ENCODE measurements around the gene TRAPPC1.

GRCh38 chr17:7929158-7930023 lies 2.4 kb downstream of the TRAPPC1 start, which contains the start of gene KCNAB3:
- no peak for TF ChIP-seq POLR2AphosphoS5 (IDR thresholded peaks at IDR 0.05)
- TF ChIP-seq CTCF (IDR thresholded peaks at IDR 0.05), result no peak

Measured in prostate gland (tissue), 2 donors.